ENCODE measurements around the gene PCDHB11.
A peak's percentile ranks its signal among the peaks of the same experiment; 100 is the strongest.
"Not testable (repeated sequence)": the region's sequence is repeated elsewhere in the genome, so short reads cannot be mapped to it uniquely, and the experiment has no call there.

The PCDHB11 gene

GRCh38 chr5:141182248-141182647 is 17.2 kb upstream of the PCDHB11 start, which contains the start of gene PCDHB16:
PCDHB16 (plus strand) TSS chr5:141182387; CDS start chr5:141182560, 173 bp downstream.
- Histone ChIP-seq H3K4me3 (ENCODE audit: insufficient read length, low read depth) (peak within 1 kb of the TSS; percentile 57), H3K4me1 (ENCODE audit: insufficient read depth, insufficient read length) (no peaks in the 10 kb centered on the region), H3K27me3 (ENCODE audit: insufficient read depth, insufficient read length) (no peaks in the 10 kb centered on the region), H3K9me3 (ENCODE audit: insufficient read depth, low read length) (peaks cover 5% of the 10 kb centered on the region; the same call in 1 of the 2 replicates), H3K9ac (ENCODE audit: insufficient read length, low read depth) (peak within 1 kb of the TSS; percentile 14), H3K36me3 (ENCODE audit: insufficient read depth, insufficient read length, low read length) (no peaks in the 10 kb centered on the region)
- no peak for TF ChIP-seq YY1 (IDR thresholded peaks at IDR 0.05; ENCODE audit: insufficient read depth, insufficient read length)
- TF ChIP-seq SUZ12 (IDR thresholded peaks at IDR 0.05; ENCODE audit: extremely low read depth, insufficient read depth, insufficient read length) = no peak
- no peak for TF ChIP-seq ZNF274 (IDR thresholded peaks at IDR 0.05; ENCODE audit: low read depth, low read length)
- DNase-seq (ENCODE audit: low read depth, low spot score) = peak; percentile 40

- H3K4me1 ChIP-seq (ENCODE audit: insufficient read depth, insufficient read length); DNase-seq (ENCODE audit: low read depth, low spot score); H3K9me3 ChIP-seq (ENCODE audit: insufficient read depth, low read length); H3K4me3 ChIP-seq (ENCODE audit: insufficient read length, low read depth); H3K36me3 ChIP-seq (ENCODE audit: insufficient read depth, insufficient read length, low read length); H3K27me3 ChIP-seq (ENCODE audit: insufficient read depth, insufficient read length); H3K9ac ChIP-seq (ENCODE audit: insufficient read length, low read depth): not testable (repeated sequence)
Measured at GRCh38 chr5:141184117-141184855, 15.1 kb upstream of the PCDHB11 start.

GRCh38 chr5:141186897-141187512 is 12.4 kb upstream of the PCDHB11 start, which contains the start of gene PCDHB9:
PCDHB9 (plus strand) TSS chr5:141187161; CDS start chr5:141187319, 158 bp downstream.
- TF ChIP-seq SUZ12 (IDR thresholded peaks at IDR 0.05; ENCODE audit: extremely low read depth, insufficient read depth, insufficient read length) = no peak
- no peak for TF ChIP-seq ZNF274 (IDR thresholded peaks at IDR 0.05; ENCODE audit: low read depth, low read length)
- no peak for TF ChIP-seq YY1 (IDR thresholded peaks at IDR 0.05; ENCODE audit: insufficient read depth, insufficient read length)
- H3K4me3 ChIP-seq (ENCODE audit: insufficient read length, low read depth) = no peak within 1 kb of the TSS
- no peak within 1 kb of the TSS for H3K9ac ChIP-seq (ENCODE audit: insufficient read length, low read depth)
- no peaks in the 10 kb centered on the region for H3K27me3 ChIP-seq (ENCODE audit: insufficient read depth, insufficient read length)
- H3K4me1 ChIP-seq (ENCODE audit: insufficient read depth, insufficient read length) = no peaks in the 10 kb centered on the region
- peak; percentile 13 for DNase-seq (ENCODE audit: low read depth, low spot score)
- H3K36me3 ChIP-seq (ENCODE audit: insufficient read depth, insufficient read length, low read length) = no peaks in the 10 kb centered on the region
- peaks cover 5% of the 10 kb centered on the region; the same call in 1 of the 2 replicates for H3K9me3 ChIP-seq (ENCODE audit: insufficient read depth, low read length)

- not testable (repeated sequence) for H3K4me1 ChIP-seq (ENCODE audit: insufficient read depth, insufficient read length); H3K9ac ChIP-seq (ENCODE audit: insufficient read length, low read depth); H3K4me3 ChIP-seq (ENCODE audit: insufficient read length, low read depth); DNase-seq (ENCODE audit: low read depth, low spot score); H3K36me3 ChIP-seq (ENCODE audit: insufficient read depth, insufficient read length, low read length); H3K27me3 ChIP-seq (ENCODE audit: insufficient read depth, insufficient read length); H3K9me3 ChIP-seq (ENCODE audit: insufficient read depth, low read length)
Measured at GRCh38 chr5:141188682-141189081, 10.7 kb upstream of the PCDHB11 start.

GRCh38 chr5:141189131-141189530 is 10.3 kb upstream of the PCDHB11 start:
- not testable (repeated sequence) for H3K4me3 ChIP-seq (ENCODE audit: insufficient read length, low read depth); H3K9ac ChIP-seq (ENCODE audit: insufficient read length, low read depth); H3K27me3 ChIP-seq (ENCODE audit: insufficient read depth, insufficient read length); H3K36me3 ChIP-seq (ENCODE audit: insufficient read depth, insufficient read length, low read length); H3K9me3 ChIP-seq (ENCODE audit: insufficient read depth, low read length); DNase-seq (ENCODE audit: low read depth, low spot score); H3K4me1 ChIP-seq (ENCODE audit: insufficient read depth, insufficient read length)

DNA sequence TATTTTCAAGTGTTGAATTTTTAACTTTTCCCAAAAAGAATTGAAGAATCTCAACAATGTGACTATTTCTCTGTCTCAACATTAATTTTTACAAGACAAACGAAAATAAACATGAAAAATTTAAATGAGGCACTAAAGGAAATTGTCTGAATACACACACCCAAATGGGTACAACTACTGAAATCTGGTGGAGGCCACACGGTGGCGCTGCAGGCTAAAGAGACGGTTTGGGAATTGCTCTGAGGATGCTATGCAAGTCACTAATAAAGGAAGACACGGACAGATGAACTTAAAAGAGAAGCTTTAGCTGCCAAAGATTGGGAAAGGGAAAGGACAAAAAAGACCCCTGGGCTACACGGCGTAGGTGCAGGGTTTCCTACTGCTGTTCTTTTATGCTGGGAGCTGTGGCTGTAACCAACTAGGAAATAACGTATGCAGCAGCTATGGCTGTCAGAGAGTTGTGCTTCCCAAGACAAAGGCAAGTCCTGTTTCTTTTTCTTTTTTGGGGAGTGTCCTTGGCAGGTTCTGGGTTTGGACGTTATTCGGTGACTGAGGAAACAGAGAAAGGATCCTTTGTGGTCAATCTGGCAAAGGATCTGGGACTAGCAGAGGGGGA is 7.2 kb upstream of the PCDHB11 start, which contains the start of gene PCDHB10:
Gene PCDHB10, plus strand, starts transcription at position 244 of the 616 bp plus-strand sequence. Its CDS starts 200 bp downstream, at position 444.
- Histone ChIP-seq H3K36me3 (ENCODE audit: insufficient read depth, insufficient read length, low read length) (no peaks in the 10 kb centered on the region), H3K4me1 (ENCODE audit: insufficient read depth, insufficient read length) (no peaks in the 10 kb centered on the region), H3K9ac (ENCODE audit: insufficient read length, low read depth) (no peak within 1 kb of the TSS), H3K4me3 (ENCODE audit: insufficient read length, low read depth) (no peak within 1 kb of the TSS), H3K27me3 (ENCODE audit: insufficient read depth, insufficient read length) (peaks cover 15% of the 10 kb centered on the region), H3K9me3 (ENCODE audit: insufficient read depth, low read length) (peaks cover 12% of the 10 kb centered on the region)
- TF ChIP-seq ZNF274 (IDR thresholded peaks at IDR 0.05; ENCODE audit: low read depth, low read length) (no peak), SUZ12 (IDR thresholded peaks at IDR 0.05; ENCODE audit: extremely low read depth, insufficient read depth, insufficient read length) (no peak), YY1 (IDR thresholded peaks at IDR 0.05; ENCODE audit: insufficient read depth, insufficient read length) (no peak)
- DNase-seq (ENCODE audit: low read depth, low spot score) = peak; percentile 36

DNA sequence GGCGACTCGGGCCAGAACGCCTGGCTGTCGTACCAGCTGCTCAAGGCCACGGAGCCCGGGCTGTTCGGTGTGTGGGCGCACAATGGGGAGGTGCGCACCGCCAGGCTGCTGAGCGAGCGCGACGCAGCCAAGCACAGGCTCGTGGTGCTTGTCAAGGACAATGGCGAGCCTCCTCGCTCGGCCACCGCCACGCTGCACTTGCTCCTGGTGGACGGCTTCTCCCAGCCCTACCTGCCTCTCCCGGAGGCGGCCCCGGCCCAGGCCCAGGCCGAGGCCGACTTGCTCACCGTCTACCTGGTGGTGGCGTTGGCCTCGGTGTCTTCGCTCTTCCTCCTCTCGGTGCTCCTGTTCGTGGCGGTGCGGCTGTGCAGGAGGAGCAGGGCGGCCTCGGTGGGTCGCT is 5.1 kb upstream of the PCDHB11 start:
- not testable (repeated sequence) for H3K36me3 ChIP-seq (ENCODE audit: insufficient read depth, insufficient read length, low read length); H3K9ac ChIP-seq (ENCODE audit: insufficient read length, low read depth); H3K4me1 ChIP-seq (ENCODE audit: insufficient read depth, insufficient read length); H3K4me3 ChIP-seq (ENCODE audit: insufficient read length, low read depth); DNase-seq (ENCODE audit: low read depth, low spot score)
- peaks cover 15% of the 10 kb centered on the region for H3K9me3 ChIP-seq (ENCODE audit: insufficient read depth, low read length)
- H3K27me3 ChIP-seq (ENCODE audit: insufficient read depth, insufficient read length) = peaks cover 15% of the 10 kb centered on the region

All from NT2/D1 (cell line).